Stimulated activated naive CD8-positive, alpha-beta T cell treated with anti-CD3 and anti-CD28 coated beads, Interleukin-15, Interleukin-2, amounts not matched to agents 100 ng/mL and 50 ng/mL, for 24 hours (primary cell): ENCODE measurements around the gene CRY2.

Source experiments
- H3K27ac Mint-ChIP-seq: one replicate; pipeline ENCODE4 v1.8.0; 2021; ENCODE audit warnings: mild to moderate bottlenecking, mixed read lengths
- H3K27me3 Mint-ChIP-seq: one replicate; pipeline ENCODE4 v1.8.0; 2021; ENCODE audit warnings: mixed read lengths
- H3K36me3 Mint-ChIP-seq: one replicate; pipeline ENCODE4 v1.8.0; 2021; ENCODE audit warnings: low read depth, mixed read lengths
- H3K4me1 Mint-ChIP-seq: one replicate; pipeline ENCODE4 v1.8.0; 2021; ENCODE audit warnings: low read depth, mixed read lengths
- H3K4me3 Mint-ChIP-seq: one replicate; pipeline ENCODE4 v1.8.0; 2021; ENCODE audit warnings: mild to moderate bottlenecking, mixed read lengths
- H3K9me3 Mint-ChIP-seq: one replicate; pipeline ENCODE4 v1.8.0; 2021; ENCODE audit warnings: mixed read lengths

Gene CRY2

DNA sequence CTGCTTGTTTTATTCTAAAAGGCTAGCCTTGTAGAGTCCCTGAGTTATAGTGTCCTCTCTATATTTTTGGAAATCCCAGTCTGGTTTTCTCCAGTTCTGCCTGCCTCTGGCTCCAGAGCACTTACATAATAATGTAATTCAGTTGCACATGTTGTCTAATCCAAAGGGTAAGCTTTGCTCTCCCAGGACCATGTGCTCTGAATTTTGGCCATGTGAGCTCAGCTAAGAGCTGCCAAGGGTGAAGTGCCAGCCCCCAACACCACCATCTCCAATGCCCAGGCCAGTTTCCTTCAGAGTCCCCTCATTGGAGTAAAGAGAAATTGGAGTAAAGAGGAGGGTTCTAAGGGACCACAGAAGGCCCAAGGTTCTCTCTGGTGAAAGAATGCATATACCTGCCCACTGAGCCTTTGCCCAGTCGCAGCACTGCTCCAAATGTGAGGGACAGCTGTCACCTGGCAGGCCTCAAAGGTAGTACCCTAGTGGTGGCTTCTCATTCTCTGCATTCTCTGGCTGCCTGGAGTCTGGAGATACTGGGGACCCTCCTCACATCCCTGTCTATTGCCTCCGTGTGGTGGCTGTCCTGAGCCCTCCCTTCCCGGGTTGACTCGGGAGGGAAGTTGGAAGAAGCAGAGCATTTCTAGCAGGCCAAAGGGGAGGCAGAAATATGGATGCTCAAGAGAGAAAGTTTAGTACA is 4.9 kb downstream of the CRY2 start:
- H3K36me3 Mint-ChIP-seq, result peaks cover 14% of the 10 kb centered on the region
- no peak overlapping the region for H3K27ac Mint-ChIP-seq
- H3K9me3 Mint-ChIP-seq, result no peaks in the 10 kb centered on the region
- H3K4me1 Mint-ChIP-seq, result peaks cover 37% of the 10 kb centered on the region
- H3K4me3 Mint-ChIP-seq, result no peak overlapping the region
- no peaks in the 10 kb centered on the region for H3K27me3 Mint-ChIP-seq

GRCh38 chr11:45852712-45853101 is 5.4 kb downstream of the CRY2 start:
- H3K27ac Mint-ChIP-seq, result no peak overlapping the region

GRCh38 chr11:45853332-45854219 is 6.3 kb downstream of the CRY2 start:
- peaks cover 32% of the 10 kb centered on the region for H3K4me1 Mint-ChIP-seq
- H3K9me3 Mint-ChIP-seq, result no peaks in the 10 kb centered on the region
- no peak overlapping the region for H3K27ac Mint-ChIP-seq
- no peaks in the 10 kb centered on the region for H3K27me3 Mint-ChIP-seq
- peaks cover 21% of the 10 kb centered on the region for H3K36me3 Mint-ChIP-seq
- no peak overlapping the region for H3K4me3 Mint-ChIP-seq

More at GRCh38 chr11:45852712-45853101, 5.4 kb downstream of the CRY2 start:
- Mint-ChIP-seq H3K9me3 (no peaks in the 10 kb centered on the region), H3K4me3 (no peak overlapping the region), H3K4me1 (peaks cover 37% of the 10 kb centered on the region), H3K36me3 (peaks cover 18% of the 10 kb centered on the region), H3K27me3 (no peaks in the 10 kb centered on the region)

- Mint-ChIP-seq H3K27ac (no peak overlapping the region), H3K36me3 (peaks cover 31% of the 10 kb centered on the region), H3K4me3 (no peak overlapping the region), H3K9me3 (no peaks in the 10 kb centered on the region), H3K27me3 (no peaks in the 10 kb centered on the region), H3K4me1 (peaks cover 18% of the 10 kb centered on the region)
Measured at GRCh38 chr11:45855308-45855707, 8.0 kb downstream of the CRY2 start.

GRCh38 chr11:45856044-45856468 is 8.8 kb downstream of the CRY2 start:
- Mint-ChIP-seq H3K27me3 (no peaks in the 10 kb centered on the region), H3K9me3 (no peaks in the 10 kb centered on the region), H3K27ac (no peak overlapping the region), H3K4me1 (peaks cover 10% of the 10 kb centered on the region), H3K36me3 (peaks cover 31% of the 10 kb centered on the region), H3K4me3 (no peak overlapping the region)

DNA sequence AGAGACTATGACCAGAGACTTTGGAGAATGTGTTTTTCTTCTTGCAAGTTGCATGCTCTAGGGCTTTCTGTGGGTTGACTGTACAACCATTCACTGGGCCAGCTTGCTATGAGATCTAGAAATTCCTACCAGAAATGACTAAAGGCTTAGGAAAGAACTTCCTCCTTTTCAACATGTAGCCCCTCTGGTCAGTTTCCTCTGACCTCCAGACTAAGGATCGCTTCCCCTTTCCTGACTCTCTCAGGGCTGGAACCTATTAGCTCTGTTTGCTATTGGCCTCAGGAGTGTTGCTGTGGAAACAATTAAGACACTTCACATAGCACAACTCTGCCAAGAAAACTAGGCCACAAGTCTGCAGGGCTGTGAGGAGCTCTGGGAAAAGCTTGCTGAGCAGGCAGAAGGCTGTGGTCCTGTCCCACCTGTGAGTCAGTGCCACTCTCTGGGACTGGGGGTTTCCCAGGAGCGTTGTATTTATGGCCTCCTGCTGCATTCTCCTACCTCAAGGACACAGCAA is 10.7 kb downstream of the CRY2 start:
- H3K9me3 Mint-ChIP-seq, result no peaks in the 10 kb centered on the region
- H3K36me3 Mint-ChIP-seq, result peaks cover 47% of the 10 kb centered on the region
- no peak overlapping the region for H3K4me3 Mint-ChIP-seq
- H3K27ac Mint-ChIP-seq, result no peak overlapping the region
- no peaks in the 10 kb centered on the region for H3K27me3 Mint-ChIP-seq
- peaks cover 4% of the 10 kb centered on the region for H3K4me1 Mint-ChIP-seq

- H3K4me1 Mint-ChIP-seq, result peaks cover 3% of the 10 kb centered on the region
- peaks cover 53% of the 10 kb centered on the region for H3K36me3 Mint-ChIP-seq
- H3K27ac Mint-ChIP-seq, result no peak overlapping the region
- H3K9me3 Mint-ChIP-seq, result no peaks in the 10 kb centered on the region
- H3K27me3 Mint-ChIP-seq, result no peaks in the 10 kb centered on the region
- H3K4me3 Mint-ChIP-seq, result no peak overlapping the region
Measured at GRCh38 chr11:45858751-45859398, 11.6 kb downstream of the CRY2 start.

DNA sequence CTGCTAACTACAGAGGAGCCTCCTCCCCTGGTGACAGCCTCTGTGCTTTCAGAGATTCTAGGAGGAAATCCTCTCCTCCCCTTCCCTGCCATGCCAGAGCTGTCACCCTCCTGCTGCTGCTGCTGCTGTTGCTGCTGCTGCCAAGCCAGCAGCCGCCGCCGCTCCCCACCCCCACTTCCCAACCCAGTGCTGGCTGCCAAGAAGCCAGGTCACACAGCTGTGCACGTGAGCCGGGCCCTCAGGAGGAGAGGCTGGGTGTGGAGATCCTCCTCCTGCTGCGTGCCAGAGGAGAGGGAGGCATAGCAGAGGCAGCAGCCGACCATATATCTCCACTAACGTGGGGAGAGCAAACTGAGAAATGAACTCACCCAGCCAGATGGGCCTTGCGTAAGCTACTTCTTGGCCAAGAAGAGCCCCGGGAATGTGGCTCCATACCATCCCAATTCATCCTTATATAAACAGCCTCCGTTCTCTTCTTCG is 12.4 kb downstream of the CRY2 start:
- Mint-ChIP-seq H3K36me3 (peaks cover 53% of the 10 kb centered on the region), H3K27ac (no peak overlapping the region), H3K27me3 (no peaks in the 10 kb centered on the region), H3K4me1 (no peaks in the 10 kb centered on the region), H3K4me3 (no peak overlapping the region), H3K9me3 (no peaks in the 10 kb centered on the region)

- H3K36me3 Mint-ChIP-seq, result peaks cover 53% of the 10 kb centered on the region
- H3K9me3 Mint-ChIP-seq, result no peaks in the 10 kb centered on the region
- H3K4me3 Mint-ChIP-seq, result no peak overlapping the region
- no peak overlapping the region for H3K27ac Mint-ChIP-seq
- no peaks in the 10 kb centered on the region for H3K27me3 Mint-ChIP-seq
- no peaks in the 10 kb centered on the region for H3K4me1 Mint-ChIP-seq
Measured at GRCh38 chr11:45860348-45860747, 13.1 kb downstream of the CRY2 start.

DNA sequence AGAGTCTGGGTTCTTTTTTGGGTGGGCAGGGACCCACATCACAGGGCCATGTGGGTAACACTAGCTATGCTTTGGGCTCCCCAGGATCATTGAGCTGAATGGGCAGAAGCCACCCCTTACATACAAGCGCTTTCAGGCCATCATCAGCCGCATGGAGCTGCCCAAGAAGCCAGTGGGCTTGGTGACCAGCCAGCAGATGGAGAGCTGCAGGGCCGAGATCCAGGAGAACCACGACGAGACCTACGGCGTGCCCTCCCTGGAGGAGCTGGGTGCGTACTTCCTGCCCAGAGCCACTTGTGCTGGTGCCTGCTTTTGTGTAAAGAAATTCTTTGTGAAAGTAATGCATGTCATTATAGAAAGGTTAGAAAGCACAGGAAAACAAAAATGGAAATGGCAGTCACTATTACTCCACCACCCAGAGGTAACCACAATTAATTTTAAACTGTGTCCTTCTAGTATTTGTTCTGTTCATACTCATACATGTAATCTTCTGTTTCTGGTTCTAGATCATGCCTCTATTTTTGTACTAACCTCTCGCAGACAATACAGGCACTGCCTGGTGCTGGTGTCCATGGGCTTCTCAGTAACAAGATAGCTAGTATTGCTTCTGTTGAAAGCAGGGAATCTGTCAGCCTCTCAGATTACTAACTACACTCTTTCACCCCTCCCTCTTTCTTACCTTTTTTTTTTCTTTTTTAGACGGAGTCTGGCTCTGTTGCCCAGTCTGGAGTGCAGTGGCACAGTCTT is 13.7 kb downstream of the CRY2 start:
- H3K27ac Mint-ChIP-seq, result no peak overlapping the region
- H3K36me3 Mint-ChIP-seq, result peaks cover 54% of the 10 kb centered on the region
- no peaks in the 10 kb centered on the region for H3K27me3 Mint-ChIP-seq
- no peaks in the 10 kb centered on the region for H3K9me3 Mint-ChIP-seq
- no peak overlapping the region for H3K4me3 Mint-ChIP-seq
- H3K4me1 Mint-ChIP-seq, result no peaks in the 10 kb centered on the region

GRCh38 chr11:45864041-45864440 is 16.8 kb downstream of the CRY2 start:
- Mint-ChIP-seq H3K4me1 (no peaks in the 10 kb centered on the region), H3K27me3 (no peaks in the 10 kb centered on the region), H3K27ac (no peak overlapping the region), H3K4me3 (no peak overlapping the region), H3K9me3 (no peaks in the 10 kb centered on the region), H3K36me3 (peaks cover 57% of the 10 kb centered on the region)

GRCh38 chr11:45869551-45869950 is 22.3 kb downstream of the CRY2 start:
- H3K9me3 Mint-ChIP-seq, result no peaks in the 10 kb centered on the region
- H3K27ac Mint-ChIP-seq, result no peak overlapping the region
- no peak overlapping the region for H3K4me3 Mint-ChIP-seq
- no peaks in the 10 kb centered on the region for H3K27me3 Mint-ChIP-seq
- H3K4me1 Mint-ChIP-seq, result no peaks in the 10 kb centered on the region
- H3K36me3 Mint-ChIP-seq, result peaks cover 58% of the 10 kb centered on the region

DNA sequence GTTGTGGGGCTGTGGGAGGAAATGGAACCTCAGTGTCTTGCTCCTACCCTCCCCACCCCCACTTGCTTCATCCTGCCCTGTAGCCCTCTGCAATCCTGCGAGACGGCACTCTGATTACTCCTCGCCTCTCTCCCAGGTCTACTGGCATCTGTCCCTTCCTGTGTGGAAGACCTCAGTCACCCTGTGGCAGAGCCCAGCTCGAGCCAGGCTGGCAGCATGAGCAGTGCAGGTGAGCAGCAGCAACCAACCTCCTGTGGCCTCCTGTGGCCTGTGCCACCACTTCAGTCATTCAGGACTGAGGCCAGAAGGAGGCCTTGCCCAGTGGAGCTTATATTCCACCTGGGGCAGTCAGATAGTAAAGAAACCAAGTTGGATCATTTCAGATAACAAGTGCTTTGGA is 23.4 kb downstream of the CRY2 start:
- Mint-ChIP-seq H3K36me3 (peaks cover 67% of the 10 kb centered on the region), H3K4me1 (no peaks in the 10 kb centered on the region), H3K9me3 (no peaks in the 10 kb centered on the region), H3K4me3 (no peak overlapping the region), H3K27ac (no peak overlapping the region), H3K27me3 (no peaks in the 10 kb centered on the region)

GRCh38 chr11:45871638-45872037 is 24.4 kb downstream of the CRY2 start:
- no peaks in the 10 kb centered on the region for H3K4me1 Mint-ChIP-seq
- no peak overlapping the region for H3K27ac Mint-ChIP-seq
- H3K4me3 Mint-ChIP-seq, result no peak overlapping the region
- H3K9me3 Mint-ChIP-seq, result no peaks in the 10 kb centered on the region
- H3K36me3 Mint-ChIP-seq, result peaks cover 64% of the 10 kb centered on the region
- no peaks in the 10 kb centered on the region for H3K27me3 Mint-ChIP-seq
